ENCODE data around the gene UGT1A9.

UGT1A9 gene

GRCh38 chr2:233764264-233764663 lies 92.6 kb downstream of the UGT1A9 start:
- no peak overlapping the region for H3K27ac ChIP-seq (ENCODE audit: low read length)
- no peaks in the 10 kb centered on the region for H3F3A ChIP-seq (ENCODE audit: insufficient read depth, low read length)
- H3K9me3 ChIP-seq (replicated peaks; ENCODE audit: insufficient read depth, low read length) = no peaks in the 10 kb centered on the region
- no peak overlapping the region for H3K9ac ChIP-seq (ENCODE audit: low read length)
- H3K27me3 ChIP-seq (replicated peaks; ENCODE audit: insufficient read depth, low read length) = no peaks in the 10 kb centered on the region
- no peak overlapping the region for H2AFZ ChIP-seq (ENCODE audit: low read length)
- DNase-seq = no peak
- H3K4me1 ChIP-seq (ENCODE audit: low read length) = no peaks in the 10 kb centered on the region
- no peak overlapping the region for H3K4me2 ChIP-seq (ENCODE audit: low read depth, low read length)
- no peaks in the 10 kb centered on the region for H4K20me1 ChIP-seq (ENCODE audit: insufficient read depth, low read length)
- H3K36me3 ChIP-seq (replicated peaks; ENCODE audit: insufficient read depth, low read length) = no peaks in the 10 kb centered on the region
- H3K79me2 ChIP-seq (ENCODE audit: low read length) = no peaks in the 10 kb centered on the region
- no peak overlapping the region for H3K4me3 ChIP-seq (ENCODE audit: low read length)
- H3K9me2 ChIP-seq (replicated peaks; ENCODE audit: insufficient read depth, low read length) = no peaks in the 10 kb centered on the region
- TF ChIP-seq EZH2 (optimal IDR thresholded peaks at IDR 0.05; ENCODE audit: low read depth, low read length) (no peak), EZH2phosphoT487 (IDR thresholded peaks at IDR 0.05; ENCODE audit: low read length) (no peak)

- Histone ChIP-seq H3F3A (ENCODE audit: insufficient read depth, low read length) (no peaks in the 10 kb centered on the region), H3K4me2 (ENCODE audit: low read depth, low read length) (no peak overlapping the region), H2AFZ (ENCODE audit: low read length) (no peak overlapping the region), H3K9me2 (replicated peaks; ENCODE audit: insufficient read depth, low read length) (no peaks in the 10 kb centered on the region), H3K36me3 (replicated peaks; ENCODE audit: insufficient read depth, low read length) (no peaks in the 10 kb centered on the region), H3K4me1 (ENCODE audit: low read length) (no peaks in the 10 kb centered on the region), H3K27ac (ENCODE audit: low read length) (no peak overlapping the region), H3K9ac (ENCODE audit: low read length) (no peak overlapping the region), H4K20me1 (ENCODE audit: insufficient read depth, low read length) (no peaks in the 10 kb centered on the region), H3K4me3 (ENCODE audit: low read length) (no peak overlapping the region), H3K27me3 (replicated peaks; ENCODE audit: insufficient read depth, low read length) (no peaks in the 10 kb centered on the region), H3K79me2 (ENCODE audit: low read length) (no peaks in the 10 kb centered on the region), H3K9me3 (replicated peaks; ENCODE audit: insufficient read depth, low read length) (no peaks in the 10 kb centered on the region)
- no peak for DNase-seq
- TF ChIP-seq, protein P1, sequence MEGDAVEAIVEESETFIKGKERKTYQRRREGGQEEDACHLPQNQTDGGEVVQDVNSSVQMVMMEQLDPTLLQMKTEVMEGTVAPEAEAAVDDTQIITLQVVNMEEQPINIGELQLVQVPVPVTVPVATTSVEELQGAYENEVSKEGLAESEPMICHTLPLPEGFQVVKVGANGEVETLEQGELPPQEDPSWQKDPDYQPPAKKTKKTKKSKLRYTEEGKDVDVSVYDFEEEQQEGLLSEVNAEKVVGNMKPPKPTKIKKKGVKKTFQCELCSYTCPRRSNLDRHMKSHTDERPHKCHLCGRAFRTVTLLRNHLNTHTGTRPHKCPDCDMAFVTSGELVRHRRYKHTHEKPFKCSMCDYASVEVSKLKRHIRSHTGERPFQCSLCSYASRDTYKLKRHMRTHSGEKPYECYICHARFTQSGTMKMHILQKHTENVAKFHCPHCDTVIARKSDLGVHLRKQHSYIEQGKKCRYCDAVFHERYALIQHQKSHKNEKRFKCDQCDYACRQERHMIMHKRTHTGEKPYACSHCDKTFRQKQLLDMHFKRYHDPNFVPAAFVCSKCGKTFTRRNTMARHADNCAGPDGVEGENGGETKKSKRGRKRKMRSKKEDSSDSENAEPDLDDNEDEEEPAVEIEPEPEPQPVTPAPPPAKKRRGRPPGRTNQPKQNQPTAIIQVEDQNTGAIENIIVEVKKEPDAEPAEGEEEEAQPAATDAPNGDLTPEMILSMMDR (IDR thresholded peaks at IDR 0.05; ENCODE audit: low read length) = no peak
- TF ChIP-seq EZH2phosphoT487 (IDR thresholded peaks at IDR 0.05; ENCODE audit: low read length) (no peak), EZH2 (optimal IDR thresholded peaks at IDR 0.05; ENCODE audit: low read depth, low read length) (no peak)
Measured at GRCh38 chr2:233764761-233765160, 93.1 kb downstream of the UGT1A9 start.

DNA sequence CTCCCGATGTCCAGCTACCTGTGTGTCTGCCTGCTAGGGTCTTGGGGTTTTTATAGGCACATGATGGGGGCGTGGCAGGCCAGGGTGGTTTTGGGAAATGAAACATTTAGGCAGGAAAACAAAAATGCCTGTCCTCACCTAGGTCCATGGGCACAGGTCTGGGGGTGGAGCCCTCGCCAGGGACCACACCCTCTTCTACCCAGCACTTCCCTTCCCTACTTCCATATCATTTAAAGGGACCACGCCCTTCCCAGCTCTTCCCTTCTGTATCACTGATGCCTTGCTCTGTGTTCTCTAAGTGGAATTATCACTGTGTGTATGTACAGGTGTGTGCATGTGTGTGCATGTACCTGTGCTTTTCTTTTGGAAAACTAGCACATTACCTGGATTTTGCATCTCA lies 94.7 kb downstream of the UGT1A9 start:
- no peaks in the 10 kb centered on the region for H3K36me3 ChIP-seq (replicated peaks; ENCODE audit: insufficient read depth, low read length)
- H2AFZ ChIP-seq (ENCODE audit: low read length) = no peak overlapping the region
- H3K4me2 ChIP-seq (ENCODE audit: low read depth, low read length) = no peak overlapping the region
- H3K9me2 ChIP-seq (replicated peaks; ENCODE audit: insufficient read depth, low read length) = no peaks in the 10 kb centered on the region
- H3K9me3 ChIP-seq (replicated peaks; ENCODE audit: insufficient read depth, low read length) = no peaks in the 10 kb centered on the region
- no peaks in the 10 kb centered on the region for H3K79me2 ChIP-seq (ENCODE audit: low read length)
- TF ChIP-seq, protein P1 (IDR thresholded peaks at IDR 0.05; ENCODE audit: low read length) = no peak
- no peak for TF ChIP-seq EZH2phosphoT487 (IDR thresholded peaks at IDR 0.05; ENCODE audit: low read length)
- no peak for TF ChIP-seq EZH2 (optimal IDR thresholded peaks at IDR 0.05; ENCODE audit: low read depth, low read length)
- DNase-seq = no peak
- H3K4me1 ChIP-seq (ENCODE audit: low read length) = no peaks in the 10 kb centered on the region
- no peak overlapping the region for H3K27ac ChIP-seq (ENCODE audit: low read length)
- no peak overlapping the region for H3K4me3 ChIP-seq (ENCODE audit: low read length)
- no peak overlapping the region for H3K9ac ChIP-seq (ENCODE audit: low read length)
- H4K20me1 ChIP-seq (ENCODE audit: insufficient read depth, low read length) = no peaks in the 10 kb centered on the region
- no peaks in the 10 kb centered on the region for H3F3A ChIP-seq (ENCODE audit: insufficient read depth, low read length)
- no peaks in the 10 kb centered on the region for H3K27me3 ChIP-seq (replicated peaks; ENCODE audit: insufficient read depth, low read length)

DNA sequence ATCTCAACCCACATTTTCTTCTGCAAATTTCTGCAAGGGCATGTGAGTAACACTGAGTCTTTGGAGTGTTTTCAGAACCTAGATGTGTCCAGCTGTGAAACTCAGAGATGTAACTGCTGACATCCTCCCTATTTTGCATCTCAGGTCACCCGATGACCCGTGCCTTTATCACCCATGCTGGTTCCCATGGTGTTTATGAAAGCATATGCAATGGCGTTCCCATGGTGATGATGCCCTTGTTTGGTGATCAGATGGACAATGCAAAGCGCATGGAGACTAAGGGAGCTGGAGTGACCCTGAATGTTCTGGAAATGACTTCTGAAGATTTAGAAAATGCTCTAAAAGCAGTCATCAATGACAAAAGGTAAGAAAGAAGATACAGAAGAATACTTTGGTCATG lies 96.4 kb downstream of the UGT1A9 start:
- no peak overlapping the region for H3K4me2 ChIP-seq (ENCODE audit: low read depth, low read length)
- H3K9me2 ChIP-seq (replicated peaks; ENCODE audit: insufficient read depth, low read length) = no peaks in the 10 kb centered on the region
- no peaks in the 10 kb centered on the region for H3K27me3 ChIP-seq (replicated peaks; ENCODE audit: insufficient read depth, low read length)
- TF ChIP-seq EZH2 (optimal IDR thresholded peaks at IDR 0.05; ENCODE audit: low read depth, low read length) = no peak
- TF ChIP-seq, protein P1 (IDR thresholded peaks at IDR 0.05; ENCODE audit: low read length) = no peak
- TF ChIP-seq EZH2phosphoT487 (IDR thresholded peaks at IDR 0.05; ENCODE audit: low read length) = no peak
- no peaks in the 10 kb centered on the region for H3K9me3 ChIP-seq (replicated peaks; ENCODE audit: insufficient read depth, low read length)
- no peaks in the 10 kb centered on the region for H3K4me1 ChIP-seq (ENCODE audit: low read length)
- no peaks in the 10 kb centered on the region for H4K20me1 ChIP-seq (ENCODE audit: insufficient read depth, low read length)
- DNase-seq = no peak
- H2AFZ ChIP-seq (ENCODE audit: low read length) = no peak overlapping the region
- H3K79me2 ChIP-seq (ENCODE audit: low read length) = no peaks in the 10 kb centered on the region
- H3F3A ChIP-seq (ENCODE audit: insufficient read depth, low read length) = no peaks in the 10 kb centered on the region
- H3K36me3 ChIP-seq (replicated peaks; ENCODE audit: insufficient read depth, low read length) = no peaks in the 10 kb centered on the region
- no peak overlapping the region for H3K4me3 ChIP-seq (ENCODE audit: low read length)
- no peak overlapping the region for H3K9ac ChIP-seq (ENCODE audit: low read length)
- H3K27ac ChIP-seq (ENCODE audit: low read length) = no peak overlapping the region

All from MM.1S (cell line).